ENCODE results near the gene GSX1.
A peak's percentile ranks its signal among the peaks of the same experiment; 100 is the strongest.
"Not testable (repeated sequence)": the region's sequence is repeated elsewhere in the genome, so short reads cannot be mapped to it uniquely, and the experiment has no call there.

GSX1 gene

DNA sequence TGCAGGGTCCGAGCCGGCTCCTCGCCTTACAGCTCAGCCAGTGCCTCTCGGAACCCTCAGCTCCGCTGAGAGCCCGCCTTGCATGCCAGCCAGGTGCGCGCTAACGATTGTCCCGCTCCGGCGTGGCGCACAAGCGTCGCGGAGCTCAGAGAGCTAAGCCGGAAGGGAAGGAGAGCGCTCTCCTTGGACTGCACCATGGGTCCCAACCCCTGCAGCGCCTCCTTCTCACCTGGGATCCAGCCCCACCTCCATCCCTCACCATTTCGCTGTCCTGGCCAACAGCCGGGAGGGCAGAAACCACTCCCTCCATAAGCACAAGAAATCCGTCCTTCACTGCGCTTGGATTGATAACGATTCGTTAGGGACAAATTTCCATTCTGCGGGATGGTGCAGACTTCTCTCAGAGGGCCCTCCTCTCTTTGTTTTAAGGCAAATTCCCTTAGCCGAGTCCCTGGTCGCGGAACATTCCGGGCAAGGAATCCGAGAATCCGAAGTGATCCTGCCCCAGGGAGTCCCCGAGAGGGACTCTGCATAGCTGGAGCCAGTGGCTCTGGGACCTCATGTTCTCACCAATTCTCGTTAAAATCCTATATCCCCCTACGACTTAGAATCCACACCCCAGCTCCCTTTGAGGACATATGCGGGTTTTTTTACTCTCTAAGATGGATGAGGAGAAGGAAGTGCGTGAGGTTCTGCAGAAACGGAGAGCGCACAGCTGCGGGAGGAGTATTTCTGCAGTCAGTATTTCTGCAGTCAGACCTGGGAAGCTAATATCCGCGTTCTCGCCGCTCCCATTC is 2.8 kb downstream of the GSX1 start:
- DNase-seq = no peak

DNA sequence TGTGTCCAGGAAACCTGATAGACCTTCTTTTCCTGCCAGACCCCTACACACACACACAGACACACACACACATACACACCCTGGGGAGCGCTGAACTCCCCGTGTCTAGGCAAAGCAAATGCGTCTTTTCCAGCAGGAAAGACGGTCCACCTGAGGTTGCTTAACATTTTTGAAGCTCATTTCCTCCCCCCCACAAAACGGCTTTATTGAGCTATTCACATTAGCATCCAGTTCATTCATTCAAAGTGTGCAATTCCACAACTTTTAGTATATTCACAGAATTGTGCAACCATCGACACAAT is 3.4 kb downstream of the GSX1 start:
- DNase-seq = no peak

DNA sequence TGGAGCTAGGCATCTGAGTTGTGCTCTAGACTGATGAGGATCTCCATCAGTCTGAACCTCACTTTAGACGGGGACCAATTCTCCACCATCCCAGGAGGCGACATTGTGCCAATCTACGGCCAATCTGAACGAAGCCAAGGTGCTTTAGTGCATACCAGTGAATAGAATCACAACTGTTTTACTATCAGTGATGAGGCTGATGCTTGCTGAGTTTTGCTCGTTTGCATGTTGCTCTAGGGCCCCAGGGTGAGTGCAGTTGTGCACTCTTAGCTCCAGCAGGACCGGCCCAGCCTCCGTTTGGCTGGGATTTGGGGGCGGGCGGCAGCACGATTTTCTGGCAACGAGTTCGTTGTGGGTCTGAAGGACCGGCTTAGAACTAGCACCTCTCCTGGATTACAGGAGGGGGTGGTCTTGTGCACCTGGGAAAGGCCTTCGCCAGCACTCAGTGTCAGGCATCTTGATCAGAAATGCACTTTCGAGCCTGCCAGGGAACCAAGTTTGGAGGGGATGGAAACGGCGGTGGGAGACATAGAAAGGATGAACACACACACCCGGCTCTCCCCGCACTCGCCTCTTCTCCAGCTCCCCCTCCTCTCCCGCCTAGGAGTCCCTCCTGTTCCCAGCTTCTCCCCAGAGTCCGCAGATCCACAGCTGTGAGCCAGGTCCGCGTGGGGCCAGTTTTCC is 4.4 kb downstream of the GSX1 start:
- no peak for DNase-seq

DNA sequence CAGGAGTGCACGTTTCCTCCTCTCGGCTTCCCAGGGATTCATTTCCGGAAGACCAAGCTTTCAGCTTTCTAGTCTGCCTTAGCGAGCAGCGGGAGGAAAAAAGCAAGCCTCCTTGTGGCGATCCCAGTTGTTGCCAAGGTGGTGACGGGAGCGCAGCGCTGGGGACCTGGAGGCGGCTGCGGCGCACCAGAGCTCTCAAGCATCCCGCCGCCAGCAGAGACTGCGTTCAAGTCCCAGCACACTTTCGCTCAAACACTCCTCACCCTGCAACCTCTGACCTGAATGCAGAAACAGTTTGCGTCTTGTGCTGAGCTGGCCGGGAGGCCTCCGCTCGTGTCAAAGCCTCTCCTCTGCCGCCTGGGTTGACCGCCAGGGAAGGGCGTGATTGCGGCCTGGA is 4.9 kb downstream of the GSX1 start:
- no peak for DNase-seq

DNA sequence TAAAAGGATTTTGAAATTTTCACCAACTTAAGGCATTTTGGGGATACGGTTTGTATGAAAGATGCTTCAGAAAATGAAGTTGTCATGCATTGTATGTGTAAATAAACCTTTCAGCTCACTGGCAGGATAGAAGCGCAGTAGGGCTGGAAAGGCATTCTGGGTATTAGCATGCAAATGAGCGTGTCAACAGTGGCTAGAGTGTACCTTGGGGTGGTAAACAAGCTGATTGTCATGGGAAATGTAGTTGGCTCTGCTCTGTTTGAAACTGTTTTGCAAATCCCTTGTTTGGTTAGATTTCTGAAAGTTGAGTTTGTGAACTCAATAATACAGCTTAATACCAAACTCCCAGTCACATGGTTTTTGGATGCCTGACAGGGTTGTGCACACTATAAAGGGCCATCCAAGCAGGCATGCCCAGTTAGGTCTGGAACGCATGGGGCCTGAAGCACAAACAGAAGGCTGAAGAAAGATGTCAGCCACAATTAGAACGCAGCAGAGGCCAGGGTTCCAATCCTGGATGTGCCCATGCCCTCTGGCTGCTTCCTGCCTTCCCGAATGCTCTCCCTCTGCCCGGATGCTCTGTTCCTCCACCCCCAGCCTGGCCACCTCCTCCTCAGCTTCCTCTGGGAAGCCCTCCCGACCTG is 14.6 kb downstream of the GSX1 start:
- DNase-seq = no peak

DNA sequence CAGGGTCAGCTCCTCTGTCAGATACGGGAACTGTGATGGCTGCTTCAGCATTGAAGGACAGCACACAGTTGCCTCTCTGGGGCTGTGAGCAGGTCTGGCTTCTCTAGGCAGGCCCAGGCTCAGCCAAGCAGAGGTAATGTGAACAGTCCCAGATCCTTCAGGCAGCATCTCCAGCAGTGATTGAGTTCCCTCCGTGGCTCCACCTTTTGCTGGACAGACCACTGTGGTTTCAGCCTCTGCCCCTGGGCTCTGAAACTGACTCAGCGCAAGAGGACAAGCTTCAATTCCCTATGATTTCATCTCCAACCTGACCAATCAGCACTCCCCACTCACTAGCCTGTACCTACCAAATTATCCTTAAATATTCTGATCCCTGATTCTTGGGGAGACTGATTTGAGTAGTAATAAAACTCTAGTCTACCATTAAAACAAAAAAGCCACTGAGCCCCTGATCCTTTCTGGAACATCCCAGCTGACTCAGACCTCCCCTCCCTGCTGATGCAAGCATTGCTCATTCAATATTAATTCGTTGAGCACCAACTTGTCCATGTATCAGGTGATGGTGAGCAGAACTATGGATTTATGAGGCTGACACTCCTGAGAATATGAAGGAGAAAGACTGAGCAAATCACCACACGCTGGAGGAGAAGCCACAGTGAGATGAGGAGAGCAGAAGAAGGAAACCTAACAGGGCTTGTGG is 16.7 kb downstream of the GSX1 start:
- DNase-seq = no peak

DNA sequence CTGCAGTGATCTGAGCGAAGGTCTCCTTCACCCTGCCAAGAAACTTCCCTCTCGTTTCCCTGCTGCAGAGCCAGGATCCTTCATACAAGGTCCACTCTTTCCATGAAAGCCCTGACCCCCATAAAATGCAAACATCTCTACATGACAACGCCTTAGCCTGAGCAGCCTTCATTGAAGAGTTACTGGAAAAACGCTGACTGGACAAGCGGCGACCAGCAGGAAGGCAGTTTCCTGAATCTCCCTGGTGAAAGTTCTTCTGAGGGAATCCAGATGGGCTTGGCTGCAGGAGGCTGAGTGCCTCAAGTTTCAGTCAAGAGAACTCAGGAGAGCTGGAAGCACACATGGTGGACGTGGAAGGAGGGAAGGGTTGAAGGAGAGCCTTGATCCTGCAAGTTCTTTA is 17.7 kb downstream of the GSX1 start:
- no peak for DNase-seq

DNA sequence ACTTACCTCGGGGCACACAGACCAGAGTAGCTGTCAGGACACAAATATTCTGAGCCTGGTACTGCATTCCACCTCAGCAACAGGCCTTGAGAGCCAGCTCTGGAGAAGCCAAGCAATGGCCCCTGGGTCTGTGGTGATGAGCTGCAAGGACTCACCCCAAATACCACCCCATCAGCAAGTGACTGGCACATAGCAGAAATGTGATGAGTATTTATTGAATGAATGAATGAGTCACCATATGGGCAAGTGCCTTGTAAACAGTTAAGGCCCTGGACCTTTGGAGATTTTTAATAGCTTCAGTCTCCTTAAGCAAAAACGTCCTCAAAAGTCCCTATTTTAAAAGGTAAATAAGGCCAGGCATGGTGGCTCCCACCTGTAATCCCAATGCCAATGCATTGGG is 18.2 kb downstream of the GSX1 start:
- no peak for DNase-seq

DNA sequence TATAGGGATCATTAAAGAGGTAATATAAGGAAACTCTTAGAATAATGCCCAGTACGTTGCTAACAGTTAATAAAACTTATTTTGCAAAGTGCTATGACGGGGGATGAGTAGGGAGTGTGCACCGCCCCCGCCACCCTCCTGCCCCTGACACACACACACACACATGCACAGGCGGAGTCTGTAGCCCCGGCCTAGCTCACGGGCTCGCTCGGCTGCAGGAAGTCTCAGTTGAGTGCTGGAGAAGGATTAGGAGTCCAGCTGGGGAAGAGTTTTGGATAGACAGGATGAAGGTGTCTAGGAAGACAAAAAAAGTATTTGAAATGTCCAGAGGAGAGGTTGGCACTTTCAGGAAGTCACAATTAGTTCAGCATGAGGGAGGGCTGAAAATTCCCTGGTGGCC is 21.5 kb downstream of the GSX1 start:
- DNase-seq = no peak

DNA sequence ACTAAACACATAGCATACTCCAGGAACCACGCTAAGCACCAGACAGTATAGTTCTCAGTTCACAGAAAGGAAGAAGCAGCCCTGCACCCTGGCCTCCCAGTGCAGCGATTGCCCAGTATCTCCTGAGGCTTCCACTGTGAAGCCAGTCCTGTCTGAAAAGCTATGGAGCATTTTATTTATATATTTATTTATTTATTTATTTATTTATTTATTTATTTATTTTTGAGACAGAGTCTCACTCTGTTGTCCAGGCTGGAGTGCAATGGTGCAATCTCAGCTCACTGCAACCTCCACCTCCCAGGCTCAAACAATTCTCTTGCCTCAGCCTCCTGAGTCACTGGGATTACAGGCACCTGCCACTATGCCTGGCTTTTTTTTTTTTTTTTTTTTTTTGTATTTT is 25.5 kb downstream of the GSX1 start:
- not testable (repeated sequence) for DNase-seq

DNA sequence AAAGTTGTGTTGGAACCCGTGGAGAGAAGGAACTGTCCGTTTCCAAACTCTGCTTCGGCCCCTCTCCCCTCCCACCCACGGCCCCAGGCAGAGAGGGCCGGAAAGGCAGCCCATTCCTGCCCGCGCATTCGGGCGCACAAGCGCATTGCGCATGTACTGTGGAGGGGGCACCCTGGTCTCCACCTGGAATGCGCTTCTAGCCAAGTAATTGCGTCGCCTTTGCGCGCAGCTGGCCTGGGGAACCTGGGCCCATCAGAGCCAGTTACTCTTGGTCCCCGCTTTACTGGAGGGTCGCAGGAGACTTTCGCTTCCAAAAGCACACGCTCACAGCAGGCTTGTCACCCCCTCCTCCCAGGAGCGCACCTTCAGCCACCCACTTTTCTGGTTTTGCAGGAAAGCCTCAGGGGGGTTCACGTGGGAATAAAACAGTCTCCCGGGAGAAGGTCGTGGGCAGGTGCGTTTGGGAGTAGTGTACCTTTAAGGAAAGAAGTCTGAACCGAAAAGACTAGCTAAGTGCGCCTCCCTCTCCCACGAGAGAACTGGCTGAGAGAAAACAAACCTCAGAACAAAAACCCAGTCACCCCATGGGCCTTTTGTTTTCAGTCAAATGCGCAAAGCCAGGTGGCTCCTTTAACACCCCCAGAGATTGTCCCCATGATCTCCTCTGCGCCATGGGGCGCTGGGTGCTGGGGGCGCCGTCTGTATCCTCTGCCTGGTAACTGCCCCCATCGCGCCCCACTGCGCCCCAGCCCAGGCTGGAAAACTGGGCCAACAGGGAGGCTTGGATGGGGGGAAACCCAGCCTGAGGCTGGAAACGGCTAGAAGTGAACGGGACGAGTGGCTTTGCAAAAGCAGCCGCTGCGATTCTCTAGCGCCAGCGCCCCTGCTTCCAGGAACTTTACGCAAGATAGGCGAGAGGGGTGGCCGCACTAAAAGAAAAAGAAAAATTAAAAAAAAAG is 28.5 kb downstream of the GSX1 start:
- no peak for DNase-seq

DNA sequence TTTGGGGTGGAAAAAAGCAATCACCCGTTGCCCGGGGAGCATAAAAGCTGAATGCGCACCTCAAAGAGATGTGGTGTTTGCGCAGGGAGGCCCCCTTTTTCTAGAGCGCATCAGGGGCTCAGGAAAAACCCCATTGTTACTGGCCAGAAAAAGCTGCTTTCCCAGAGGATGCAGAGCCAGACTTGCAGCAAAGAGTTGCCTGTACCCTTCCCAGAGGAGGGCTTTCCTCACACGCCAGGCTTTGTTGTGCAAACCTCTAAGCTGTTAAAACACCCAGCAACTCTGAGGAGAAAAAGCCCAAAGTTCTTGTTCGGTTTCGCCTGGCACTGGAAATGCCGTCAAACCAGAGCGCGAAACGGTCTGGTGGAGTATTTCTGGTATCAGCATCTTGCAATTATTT is 29.3 kb downstream of the GSX1 start:
- DNase-seq = no peak

DNA sequence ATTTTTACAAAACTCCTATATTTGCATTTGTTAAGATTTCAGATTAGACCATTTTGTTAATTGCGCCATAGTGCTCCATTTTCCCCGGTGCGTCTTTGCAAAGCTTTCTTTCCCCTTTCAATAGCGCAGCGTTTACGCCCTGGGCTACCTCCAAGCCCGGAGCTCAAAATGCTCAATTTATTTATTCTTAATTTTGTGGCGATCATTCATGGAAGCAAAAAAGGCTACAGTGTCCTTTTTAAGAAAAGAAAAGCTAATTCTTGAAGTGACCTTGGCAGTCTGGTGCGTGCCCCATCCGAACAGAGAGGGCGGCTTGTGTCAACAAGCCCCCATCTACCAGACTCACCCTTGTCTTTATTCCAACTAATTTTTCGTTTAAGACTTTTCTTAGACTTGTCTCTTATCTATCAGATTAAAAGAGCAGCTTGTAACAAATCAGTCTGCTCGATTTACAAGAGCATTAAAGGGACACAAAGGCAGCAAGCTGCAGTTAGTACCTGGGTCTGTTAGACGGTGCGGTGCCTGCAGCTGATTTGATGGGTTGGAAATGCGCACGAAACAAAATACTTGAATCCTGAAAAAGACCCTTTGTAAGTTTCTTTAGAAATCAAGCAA is 30.1 kb downstream of the GSX1 start:
- no peak for DNase-seq

DNA sequence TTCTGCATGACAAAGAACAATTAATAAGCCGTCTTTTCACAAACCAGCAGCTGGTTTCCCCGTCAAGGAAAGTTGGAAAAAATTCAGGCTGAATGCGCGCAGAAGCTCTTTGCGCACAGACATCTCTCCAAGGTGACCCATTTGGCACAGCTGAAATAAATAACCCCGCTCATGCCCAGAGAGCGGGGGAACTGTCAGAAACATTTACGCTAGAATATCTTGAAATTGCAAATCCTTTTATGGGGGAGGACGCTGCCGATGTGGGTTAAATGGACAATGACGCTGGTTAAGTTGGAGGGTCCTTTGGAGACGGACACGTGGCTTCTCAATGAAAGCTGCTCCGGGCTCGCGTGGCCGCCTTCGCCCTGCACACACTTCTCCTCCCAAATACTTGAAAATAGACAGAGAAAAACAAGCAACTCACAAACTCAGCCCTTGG is 30.6 kb downstream of the GSX1 start:
- no peak for DNase-seq

DNA sequence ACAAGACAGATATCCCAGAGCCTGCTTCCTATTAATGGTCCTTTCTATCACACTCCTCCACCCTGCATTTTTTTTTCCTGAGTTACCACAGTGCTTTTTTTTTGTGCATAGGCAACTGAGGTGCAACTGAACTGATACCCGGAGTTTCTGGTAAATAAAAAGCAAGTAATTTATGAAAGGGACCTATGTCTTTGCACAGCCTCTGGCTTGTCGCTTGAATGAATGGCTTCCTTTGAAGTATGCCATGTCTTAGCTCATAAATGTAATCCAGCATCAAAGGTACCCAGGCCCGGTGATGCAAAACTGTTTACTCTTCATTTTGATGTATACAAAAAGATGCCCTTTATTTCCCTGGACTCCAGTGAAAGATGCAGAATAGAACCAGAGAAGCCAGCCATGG is 31.8 kb downstream of the GSX1 start:
- no peak for DNase-seq

DNA sequence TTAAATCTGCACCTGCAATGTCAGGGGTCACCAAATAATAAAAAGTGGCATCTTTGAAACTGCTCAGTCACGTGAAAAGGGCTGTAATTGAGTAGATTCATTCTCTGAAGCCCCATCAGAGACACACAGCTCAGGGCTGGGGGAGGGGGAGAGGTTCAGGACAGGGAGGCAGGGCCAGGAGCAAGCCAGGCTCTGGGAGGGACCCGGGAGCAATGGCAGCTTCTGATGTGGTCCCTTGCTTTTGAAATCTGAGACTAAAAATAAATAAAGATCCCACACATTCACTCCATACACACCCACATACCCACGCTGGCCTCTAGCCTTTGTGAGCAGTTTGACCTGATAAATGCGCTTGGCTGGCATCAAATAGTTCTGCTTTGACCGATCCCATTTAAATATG is 32.8 kb downstream of the GSX1 start:
- DNase-seq = no peak

DNA sequence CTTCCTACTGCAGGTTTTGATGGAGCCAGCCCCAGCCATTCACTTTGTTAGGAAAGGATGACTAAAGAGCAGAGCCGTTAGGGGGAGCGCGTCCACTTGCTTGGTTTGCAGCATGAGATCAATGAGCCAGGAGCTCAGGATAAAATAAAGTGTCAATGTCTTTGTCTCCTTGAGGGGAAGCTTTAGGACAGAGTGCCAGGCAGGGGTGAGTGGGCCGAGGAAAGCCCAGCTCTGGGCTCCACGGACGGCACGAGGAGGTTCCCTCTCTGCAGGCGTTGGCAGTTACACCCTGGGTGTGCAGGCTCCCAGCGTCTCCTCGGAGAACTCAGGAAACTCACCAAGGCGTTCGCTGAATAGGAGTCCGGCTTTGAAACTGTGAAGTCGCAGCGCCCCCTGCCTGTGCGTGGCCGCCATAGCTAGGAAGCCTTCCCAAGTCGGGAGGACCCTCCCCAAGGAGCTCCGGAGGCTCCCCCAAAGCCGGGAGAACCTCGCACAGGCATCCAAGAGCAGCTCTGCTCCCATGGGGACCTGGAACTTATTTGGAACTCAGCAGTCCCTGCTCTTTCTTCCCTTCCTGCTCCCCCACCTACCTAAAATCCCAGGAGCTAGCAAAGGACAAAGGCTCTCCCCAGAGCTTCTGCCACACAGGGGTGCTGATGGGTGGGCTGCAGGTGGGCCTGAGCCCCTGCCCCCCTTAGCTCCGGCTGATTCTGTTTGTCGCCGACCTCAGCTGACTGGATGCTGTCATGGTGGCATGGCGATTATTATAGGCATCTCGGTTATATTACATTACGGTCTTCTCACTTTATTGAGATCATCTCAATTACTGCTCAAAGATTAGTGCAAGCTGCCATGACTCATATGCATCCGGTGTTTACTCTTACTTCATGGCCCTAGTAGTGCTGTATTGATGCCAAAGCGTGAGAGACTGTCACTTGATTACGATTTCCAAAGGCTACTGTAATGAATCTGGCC is 34.4 kb downstream of the GSX1 start:
- peak; percentile 21 to 61 (median 50) for DNase-seq

DNA sequence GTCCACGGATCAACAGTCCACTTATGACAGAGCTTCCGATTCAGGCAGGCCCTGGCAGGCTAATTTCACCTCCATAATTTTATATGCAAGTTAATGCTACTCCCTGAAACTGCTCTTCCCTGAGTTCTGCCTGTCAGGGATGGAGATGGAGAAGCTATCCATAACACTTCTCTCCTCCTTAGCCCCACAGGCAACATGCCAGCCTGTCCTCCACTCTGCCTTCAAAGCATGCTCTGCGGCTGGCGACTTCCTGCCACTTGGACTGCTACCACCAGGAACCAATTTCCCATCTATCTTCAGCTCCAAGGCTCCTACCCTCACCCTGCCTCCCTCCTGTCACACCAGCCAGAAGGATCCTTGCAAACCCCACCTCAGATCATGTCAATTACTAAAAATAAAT is 35.4 kb downstream of the GSX1 start:
- no peak for DNase-seq

DNA sequence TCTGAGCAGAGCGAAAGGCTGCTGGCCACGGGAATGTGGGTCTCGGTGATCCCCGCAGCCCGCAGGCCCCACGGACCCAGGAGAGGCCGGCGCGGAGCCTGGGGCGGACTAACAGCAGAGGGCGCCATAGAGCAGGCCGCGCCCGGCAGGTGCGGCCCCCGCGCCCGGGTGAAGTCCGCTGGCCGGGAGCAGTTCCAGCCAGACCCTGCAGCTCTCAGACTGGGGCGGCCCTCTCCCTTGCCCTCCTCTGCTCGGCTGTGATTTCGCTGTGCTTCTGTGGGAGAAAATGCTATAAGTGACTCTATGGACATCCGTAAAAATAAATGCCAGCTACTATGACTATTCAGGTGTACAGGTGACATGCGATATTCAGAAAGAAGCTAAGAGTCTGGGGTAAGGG is 37.7 kb downstream of the GSX1 start:
- peak; percentile 25 to 48 (median 39) for DNase-seq

DNA sequence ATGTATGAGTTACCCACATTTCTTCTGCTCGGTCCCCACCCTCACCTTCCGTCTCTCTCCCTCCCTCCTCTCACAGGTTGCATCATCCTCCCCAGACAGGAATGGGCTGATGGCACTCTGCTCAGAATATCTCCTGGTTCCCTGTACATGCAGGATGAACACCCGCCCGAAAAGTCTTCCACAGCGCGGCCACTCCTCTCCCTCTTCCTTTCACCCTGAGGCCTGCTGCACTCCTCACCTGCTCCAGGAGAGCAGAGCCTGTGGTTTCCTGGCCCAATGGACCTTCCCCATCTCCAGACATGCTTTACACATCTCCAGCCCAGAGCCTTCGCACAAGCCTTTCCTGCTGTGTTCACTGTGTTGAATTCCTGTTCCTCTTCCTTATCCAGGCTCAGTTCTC is 40.9 kb downstream of the GSX1 start:
- no peak for DNase-seq

DNA sequence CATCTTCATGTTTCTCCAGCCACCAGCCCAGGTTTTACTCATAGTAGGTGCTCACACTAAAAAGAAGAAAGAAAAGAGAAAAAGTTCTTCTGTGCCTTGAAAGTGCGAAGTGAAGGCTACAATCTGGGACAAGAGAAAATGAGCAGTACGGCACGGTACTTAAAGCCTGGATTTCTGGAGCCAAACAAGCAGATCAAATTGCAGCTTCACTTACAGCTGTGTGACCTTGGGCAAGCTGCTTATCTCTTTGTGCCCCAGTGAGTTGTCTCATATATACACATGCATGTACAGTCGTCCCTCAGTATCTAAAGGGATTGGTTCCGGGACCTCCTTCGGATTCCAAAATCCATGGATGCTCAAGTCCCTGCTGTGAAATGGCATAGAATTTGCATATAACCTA is 41.8 kb downstream of the GSX1 start:
- DNase-seq = no peak

Measured in T-helper 1 cell (primary cell).